Suppressor macrophage treated with lipopolysaccharide for 1 hour (primary cell): ENCODE measurements around the gene LCN10.
A peak's percentile ranks its signal among the peaks of the same experiment; 100 is the strongest.

Experiments
- DNase-seq, 3 donors: peaks; one replicate each; pipeline ENCODE4 v3.0.0-alpha.2; 2020 to 2022

LCN10 gene

GRCh38 chr9:136697821-136698526 lies 44.8 kb downstream of the LCN10 start:
- peak; percentile 65 to 83 (median 72) for DNase-seq

DNA sequence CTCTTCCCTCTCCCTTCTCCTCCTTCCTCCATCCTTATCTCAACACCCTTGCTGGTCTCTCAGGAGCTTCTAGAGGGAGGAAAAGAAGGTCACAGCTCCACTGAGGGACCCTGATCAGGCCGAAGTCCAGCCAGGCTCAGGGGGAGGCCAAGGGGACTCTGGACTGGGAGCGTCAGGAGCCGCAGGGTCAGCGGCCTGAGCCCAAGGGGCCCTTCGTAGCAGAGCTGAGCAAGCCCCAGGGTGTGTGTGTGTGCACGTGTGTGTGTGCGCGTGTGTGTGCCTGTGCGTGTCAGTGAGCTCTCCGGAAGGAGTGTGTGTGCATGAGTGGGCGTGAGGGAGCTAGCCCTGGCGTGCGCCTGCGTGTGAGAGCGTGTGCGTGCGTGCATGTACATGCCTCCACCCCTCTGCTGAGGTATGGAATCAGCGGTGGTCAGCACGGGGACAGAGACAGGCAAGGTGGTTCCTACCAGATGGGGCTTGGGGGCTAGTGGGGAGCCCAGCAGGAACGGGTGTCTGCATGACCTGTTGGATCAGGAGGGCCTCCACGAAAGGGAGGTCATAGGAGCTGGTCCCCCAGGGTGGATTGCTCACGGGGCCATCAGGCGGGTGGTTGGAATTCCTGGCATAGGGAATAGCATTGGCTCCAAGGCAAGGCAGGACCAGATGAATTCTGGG lies 45.5 kb downstream of the LCN10 start:
- DNase-seq, result no peak

DNA sequence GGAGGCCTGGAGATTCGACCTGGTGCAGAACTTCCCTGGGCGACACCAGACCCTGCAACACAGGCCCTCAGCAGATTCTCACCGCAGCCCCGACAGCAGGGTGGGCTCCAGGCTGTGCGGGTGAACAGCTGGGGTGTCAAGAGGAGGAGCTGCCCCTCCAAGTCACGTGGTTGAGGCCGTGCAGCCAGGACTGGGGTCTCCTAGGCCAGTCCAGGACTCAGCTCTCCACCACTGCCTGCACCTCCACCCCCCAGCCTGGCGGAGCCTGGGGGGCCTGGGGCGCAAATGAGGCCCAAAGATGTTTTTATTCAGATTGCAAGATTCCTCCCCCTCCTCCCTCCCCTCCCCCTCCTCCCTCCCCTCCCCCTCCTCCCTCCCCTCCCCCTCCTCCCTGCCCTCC lies 46.2 kb downstream of the LCN10 start:
- DNase-seq, result no peak

- DNase-seq, result no peak
Measured at GRCh38 chr9:136695955-136696354, 46.8 kb downstream of the LCN10 start.

DNA sequence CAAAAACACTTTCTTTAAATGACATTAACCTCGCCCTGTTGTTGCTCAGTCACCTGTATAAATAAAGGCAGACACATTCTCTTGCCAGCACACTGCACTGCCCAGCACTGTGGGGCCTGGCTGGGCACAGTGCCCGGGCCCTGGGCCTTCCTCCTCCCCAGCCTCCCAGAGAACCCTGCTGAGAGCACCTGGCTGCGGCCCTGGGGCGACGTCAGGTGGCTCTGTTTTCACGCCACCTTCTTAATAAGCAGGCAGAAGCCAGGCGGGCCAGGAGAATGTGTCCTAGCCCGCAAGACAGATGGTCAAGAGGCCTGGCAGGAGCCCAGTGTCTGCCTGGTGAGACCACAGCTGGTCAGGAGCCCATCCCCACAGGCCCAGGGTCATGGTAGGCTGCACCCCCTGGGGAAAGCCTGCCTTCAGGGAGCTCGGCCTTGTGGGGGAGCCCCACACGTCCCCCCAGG lies 47.3 kb downstream of the LCN10 start:
- DNase-seq, result no peak

GRCh38 chr9:136694872-136695247 lies 47.9 kb downstream of the LCN10 start:
- DNase-seq, result no peak

DNA sequence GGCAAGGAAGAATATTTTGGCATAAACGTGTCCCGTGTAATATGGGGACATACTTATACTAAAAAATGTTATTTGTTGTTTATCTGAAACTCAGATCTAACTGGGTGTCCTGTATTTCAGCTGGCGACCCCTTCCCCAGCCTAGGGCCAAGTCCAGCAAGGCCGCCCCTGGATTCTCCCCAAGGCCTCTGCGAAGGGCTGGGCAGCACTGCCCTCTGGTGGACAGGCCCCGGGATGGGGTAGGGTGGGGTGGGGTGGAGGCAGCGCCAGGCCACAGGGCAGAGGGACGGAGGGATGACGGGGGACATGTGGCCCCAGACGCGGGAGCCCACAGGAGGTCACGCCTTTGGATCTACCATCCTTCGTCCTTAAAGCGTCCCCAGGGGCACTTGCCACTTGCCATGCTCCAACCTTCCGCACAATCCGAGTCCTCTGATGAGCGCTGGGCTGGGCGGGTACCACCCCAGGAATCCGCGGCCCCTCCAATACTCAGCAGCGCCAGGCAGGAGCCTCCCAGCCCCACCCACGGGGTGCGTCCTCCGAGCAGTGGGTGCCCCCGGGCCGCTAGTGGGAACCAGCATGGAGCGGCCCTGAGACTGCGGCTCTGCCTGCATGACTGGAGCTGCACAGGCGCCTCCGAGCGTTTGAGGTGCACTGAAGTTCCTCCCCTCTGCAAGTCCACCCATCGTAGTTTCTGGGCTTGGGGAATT lies 48.4 kb downstream of the LCN10 start:
- DNase-seq, result peak; percentile 64 to 90 (median 80)

GRCh38 chr9:136693490-136694162 lies 49.1 kb downstream of the LCN10 start:
- DNase-seq, result no peak

GRCh38 chr9:136693135-136693489 lies 49.6 kb downstream of the LCN10 start:
- DNase-seq, result no peak

DNA sequence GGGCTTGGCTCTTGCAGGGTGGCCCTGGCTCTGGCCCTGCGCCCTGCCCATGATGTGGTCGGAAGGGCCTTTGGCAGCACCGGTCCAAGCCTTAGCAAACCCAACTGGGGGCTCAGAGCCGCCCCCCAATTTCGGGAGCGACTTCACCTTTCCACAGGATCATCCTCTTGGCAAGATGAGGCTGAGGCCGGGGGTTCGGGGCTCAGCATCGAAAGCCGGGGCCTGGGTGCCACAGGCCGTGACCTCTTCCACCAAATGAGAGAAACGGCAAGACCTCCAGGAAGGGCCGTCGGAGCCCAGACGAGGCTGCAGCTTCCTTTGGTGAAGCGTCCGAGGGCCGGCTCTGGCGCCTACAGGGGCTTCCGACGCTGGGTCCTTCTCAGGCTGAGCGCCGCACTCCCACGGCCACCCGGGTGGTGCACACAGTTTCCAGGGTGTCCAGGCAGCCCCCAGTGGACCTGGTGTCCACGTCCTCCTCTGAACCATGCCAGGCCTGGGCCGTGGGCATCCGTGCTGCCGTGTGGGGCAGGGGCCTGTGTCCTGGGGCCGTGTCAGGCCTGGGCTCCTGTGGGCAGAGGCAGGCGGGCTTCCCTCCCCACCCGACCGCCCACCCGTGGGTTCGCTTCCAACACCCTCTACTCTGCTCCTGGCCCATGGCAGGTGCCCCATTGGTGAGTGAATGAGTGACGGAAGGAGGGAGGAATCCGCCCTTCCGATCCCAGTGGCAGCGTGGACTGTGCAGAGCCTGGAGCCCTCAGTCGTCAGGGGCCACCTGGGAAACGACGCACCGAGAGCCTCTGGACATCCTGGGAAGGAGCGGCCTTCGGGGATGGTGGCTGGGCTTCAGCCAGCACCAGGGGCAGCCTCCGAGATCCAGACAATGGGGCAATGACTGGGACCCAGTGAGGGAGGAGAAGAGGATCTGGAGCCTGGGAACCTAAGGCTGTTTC lies 50.3 kb downstream of the LCN10 start:
- DNase-seq, result no peak

GRCh38 chr9:136691316-136692184 lies 51.2 kb downstream of the LCN10 start:
- no peak for DNase-seq

GRCh38 chr9:136690806-136691261 lies 51.9 kb downstream of the LCN10 start:
- no peak for DNase-seq

DNA sequence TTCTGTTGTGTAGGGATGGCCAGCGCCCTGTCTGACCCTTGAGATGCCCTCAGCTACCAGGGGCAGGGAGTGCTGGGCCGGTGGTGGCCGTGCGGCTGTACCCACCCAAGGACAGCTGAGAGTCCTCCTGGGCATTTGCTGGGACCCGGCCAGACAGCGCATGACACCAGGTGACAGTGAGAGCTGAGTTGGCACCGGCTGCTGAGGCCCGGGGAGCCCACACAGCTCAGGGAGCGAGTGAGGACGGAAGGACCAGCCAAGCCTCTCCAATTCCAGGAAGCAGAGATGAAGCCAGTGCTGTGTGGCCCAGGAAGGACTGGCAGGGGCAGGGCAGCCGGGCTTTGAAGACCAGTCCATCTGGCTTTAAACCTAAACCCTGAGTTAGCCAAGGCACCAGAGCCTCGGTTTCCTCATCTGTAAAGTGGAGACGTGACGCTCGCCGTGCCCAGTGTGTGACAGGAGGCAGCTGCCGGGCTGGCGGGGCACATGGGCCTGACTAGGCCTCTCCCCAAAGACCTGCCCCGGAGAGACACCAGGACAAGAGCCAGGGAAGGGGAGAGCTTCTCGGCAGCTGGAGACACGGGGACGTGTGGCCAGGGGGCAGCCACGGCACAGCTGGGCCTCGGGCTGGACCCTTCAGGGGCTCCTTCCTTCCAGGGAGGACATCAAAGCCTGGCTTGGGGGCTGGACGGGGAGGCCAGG lies 52.5 kb downstream of the LCN10 start:
- no peak for DNase-seq

- no peak for DNase-seq
Measured at GRCh38 chr9:136689108-136689460, 53.7 kb downstream of the LCN10 start.

- DNase-seq, result no peak
Measured at GRCh38 chr9:136688274-136689107, 54.2 kb downstream of the LCN10 start.
